PFSK-1 (cell line): Measurements from ENCODE around the gene DPP8.

ENCODE experiments used
- FOXP2 ChIP-seq: optimal IDR thresholded peaks from 2 replicates; pipeline ENCODE3; 2011; ENCODE audit warnings: borderline replicate concordance, control low read depth, inconsistent platforms; ENCODE audit not compliant: insufficient read depth; ENCODE audit errors: extremely low read length, extremely low read depth
- POLR2AphosphoS5 ChIP-seq: IDR thresholded peaks from 2 replicates; pipeline ENCODE4 v1.6.1; 2012; ENCODE audit warnings: low read depth, mild to moderate bottlenecking, control low read depth, low read length, moderate library complexity
- SIN3A ChIP-seq: IDR thresholded peaks from 2 replicates; pipeline ENCODE4 v1.6.1; 2012; ENCODE audit warnings: mild to moderate bottlenecking, low read length, moderate library complexity, borderline replicate concordance; ENCODE audit not compliant: insufficient read depth
- TAF1 ChIP-seq: IDR thresholded peaks from 2 replicates; pipeline ENCODE4 v1.6.1; 2012; ENCODE audit warnings: low read length, control low read depth, borderline replicate concordance; ENCODE audit not compliant: insufficient read depth
- TF ChIP-seq, protein P1 (sequence below), 2 experiments: IDR thresholded peaks; 2 replicates each; pipeline versions ENCODE4 v1.6.1 to v1.8.0; 2011 to 2012; ENCODE audit warnings: low read depth in 2 of 2, low read length in 2 of 2, control low read depth in 1 of 2, inconsistent platforms in 1 of 2, mild to moderate bottlenecking in 1 of 2, moderate library complexity in 1 of 2; ENCODE audit not compliant: insufficient read depth in 1 of 2

The DPP8 gene

DNA sequence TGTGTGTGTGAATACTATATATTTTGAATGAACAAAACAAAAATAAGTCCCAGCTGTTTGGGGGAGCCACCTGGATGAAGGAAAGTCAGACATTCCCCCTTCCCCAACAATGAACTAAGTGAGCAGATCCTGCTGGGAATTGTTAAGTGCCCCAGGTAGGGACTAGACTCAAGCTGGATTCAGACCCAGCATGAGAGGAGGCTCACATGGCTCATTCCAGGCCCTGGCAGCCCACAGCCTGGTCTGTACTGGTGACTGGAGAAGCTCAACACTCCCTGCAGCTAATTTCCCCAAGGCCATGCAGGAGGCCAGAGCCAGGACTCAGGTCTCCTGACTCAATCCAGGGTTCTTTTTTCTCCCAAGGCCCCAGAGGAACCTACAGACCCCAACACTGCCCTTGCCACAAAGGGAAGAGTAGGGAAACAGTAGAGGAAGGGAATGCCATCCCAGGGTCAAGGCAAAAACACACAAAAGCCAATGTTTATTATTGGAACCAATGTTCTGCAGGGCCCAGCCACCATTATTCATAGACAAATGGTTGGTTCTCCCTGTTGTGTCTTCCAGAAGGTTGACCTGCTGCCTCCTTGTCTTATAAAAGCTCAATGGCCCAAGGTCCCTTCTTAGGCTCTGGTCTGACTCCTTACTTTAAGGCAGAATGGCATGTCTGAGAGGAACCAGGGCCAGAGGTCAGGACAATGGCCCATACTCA is 104.3 kb downstream of the DPP8 start:
- TF ChIP-seq POLR2AphosphoS5 (no peak), SIN3A (no peak)

DNA sequence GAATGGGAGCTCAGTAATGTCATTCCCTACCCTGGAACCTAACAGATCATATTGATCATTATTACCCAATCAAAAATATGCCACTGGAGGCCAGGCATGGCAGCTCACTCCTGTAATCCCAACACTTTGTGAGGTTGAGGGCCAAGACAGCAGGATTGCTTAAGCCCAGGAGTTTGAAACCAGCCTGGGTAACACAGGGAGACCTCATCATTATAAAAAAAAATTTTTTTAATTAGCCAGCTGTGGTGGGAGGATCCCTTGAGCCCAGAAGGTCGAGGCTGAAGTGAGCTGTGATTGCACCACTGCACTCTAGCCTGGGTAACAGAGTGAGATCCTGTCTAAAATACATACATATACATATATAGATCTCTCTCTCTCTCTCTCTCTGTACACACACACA is 104.9 kb downstream of the DPP8 start:
- TF ChIP-seq FOXP2 (no peak), SIN3A (no peak), TAF1 (no peak), POLR2AphosphoS5 (no peak)
- TF ChIP-seq, protein P1, sequence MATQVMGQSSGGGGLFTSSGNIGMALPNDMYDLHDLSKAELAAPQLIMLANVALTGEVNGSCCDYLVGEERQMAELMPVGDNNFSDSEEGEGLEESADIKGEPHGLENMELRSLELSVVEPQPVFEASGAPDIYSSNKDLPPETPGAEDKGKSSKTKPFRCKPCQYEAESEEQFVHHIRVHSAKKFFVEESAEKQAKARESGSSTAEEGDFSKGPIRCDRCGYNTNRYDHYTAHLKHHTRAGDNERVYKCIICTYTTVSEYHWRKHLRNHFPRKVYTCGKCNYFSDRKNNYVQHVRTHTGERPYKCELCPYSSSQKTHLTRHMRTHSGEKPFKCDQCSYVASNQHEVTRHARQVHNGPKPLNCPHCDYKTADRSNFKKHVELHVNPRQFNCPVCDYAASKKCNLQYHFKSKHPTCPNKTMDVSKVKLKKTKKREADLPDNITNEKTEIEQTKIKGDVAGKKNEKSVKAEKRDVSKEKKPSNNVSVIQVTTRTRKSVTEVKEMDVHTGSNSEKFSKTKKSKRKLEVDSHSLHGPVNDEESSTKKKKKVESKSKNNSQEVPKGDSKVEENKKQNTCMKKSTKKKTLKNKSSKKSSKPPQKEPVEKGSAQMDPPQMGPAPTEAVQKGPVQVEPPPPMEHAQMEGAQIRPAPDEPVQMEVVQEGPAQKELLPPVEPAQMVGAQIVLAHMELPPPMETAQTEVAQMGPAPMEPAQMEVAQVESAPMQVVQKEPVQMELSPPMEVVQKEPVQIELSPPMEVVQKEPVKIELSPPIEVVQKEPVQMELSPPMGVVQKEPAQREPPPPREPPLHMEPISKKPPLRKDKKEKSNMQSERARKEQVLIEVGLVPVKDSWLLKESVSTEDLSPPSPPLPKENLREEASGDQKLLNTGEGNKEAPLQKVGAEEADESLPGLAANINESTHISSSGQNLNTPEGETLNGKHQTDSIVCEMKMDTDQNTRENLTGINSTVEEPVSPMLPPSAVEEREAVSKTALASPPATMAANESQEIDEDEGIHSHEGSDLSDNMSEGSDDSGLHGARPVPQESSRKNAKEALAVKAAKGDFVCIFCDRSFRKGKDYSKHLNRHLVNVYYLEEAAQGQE (IDR thresholded peaks at IDR 0.05; ENCODE audit: insufficient read depth in 1 of 2, low read depth in 2 of 2, low read length in 2 of 2): no peak

DNA sequence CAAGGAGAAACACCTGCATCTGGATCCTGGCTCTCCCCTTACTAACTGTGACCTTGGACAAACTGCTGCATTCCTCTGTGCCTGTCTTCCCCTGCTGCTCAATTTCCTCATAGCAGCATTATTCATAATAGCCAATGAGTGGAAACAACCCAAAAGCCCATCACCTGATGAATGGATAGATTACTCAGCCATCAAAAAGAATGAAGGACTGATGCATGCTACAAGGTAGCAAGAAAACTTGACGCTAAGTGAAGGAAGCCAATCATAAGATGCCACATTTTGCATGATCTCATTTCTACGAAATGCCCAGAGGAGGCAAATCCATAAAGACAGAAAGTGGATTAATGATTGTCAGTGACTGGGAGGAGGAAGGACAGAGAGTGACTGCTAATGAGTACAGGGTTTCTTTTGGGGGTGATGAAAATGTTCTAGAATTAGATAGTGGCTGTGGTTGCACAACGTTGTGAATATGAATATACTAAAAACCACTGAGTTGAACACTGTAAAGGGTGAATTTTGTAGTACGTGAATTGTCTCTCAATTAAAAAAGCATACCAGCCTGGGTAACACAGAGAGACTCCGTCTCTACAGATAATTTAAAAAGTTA is 105.9 kb downstream of the DPP8 start:
- TF ChIP-seq, protein P1 (IDR thresholded peaks at IDR 0.05; ENCODE audit: insufficient read depth in 1 of 2, low read depth in 2 of 2, low read length in 2 of 2): no peak
- no peak for TF ChIP-seq FOXP2
- no peak for TF ChIP-seq POLR2AphosphoS5
- TF ChIP-seq SIN3A: no peak
- TF ChIP-seq TAF1: no peak

DNA sequence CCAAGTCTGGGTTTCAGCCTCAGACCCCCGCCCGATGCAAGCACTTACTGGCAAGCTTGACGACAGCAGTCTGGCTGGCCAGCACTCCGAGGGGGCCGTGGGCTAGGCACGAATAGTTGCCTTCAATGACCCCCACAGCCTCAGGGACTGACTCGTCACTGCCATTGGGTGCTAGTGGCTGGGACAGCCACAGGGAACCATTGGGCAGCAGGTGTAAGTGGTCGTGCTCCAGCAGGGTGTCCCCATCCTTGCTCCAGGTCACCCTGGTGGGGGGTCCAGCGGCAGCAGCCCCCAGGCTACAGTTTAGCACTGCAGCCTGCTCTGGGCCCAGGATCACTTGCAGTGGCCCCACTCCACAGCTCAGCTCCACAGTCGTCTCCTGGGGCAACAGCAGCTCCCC is 106.5 kb downstream of the DPP8 start:
- TF ChIP-seq POLR2AphosphoS5: no peak
- no peak for TF ChIP-seq FOXP2
- TF ChIP-seq, protein P1 (IDR thresholded peaks at IDR 0.05; ENCODE audit: insufficient read depth in 1 of 2, low read depth in 2 of 2, low read length in 2 of 2): no peak
- no peak for TF ChIP-seq TAF1
- TF ChIP-seq SIN3A: no peak

DNA sequence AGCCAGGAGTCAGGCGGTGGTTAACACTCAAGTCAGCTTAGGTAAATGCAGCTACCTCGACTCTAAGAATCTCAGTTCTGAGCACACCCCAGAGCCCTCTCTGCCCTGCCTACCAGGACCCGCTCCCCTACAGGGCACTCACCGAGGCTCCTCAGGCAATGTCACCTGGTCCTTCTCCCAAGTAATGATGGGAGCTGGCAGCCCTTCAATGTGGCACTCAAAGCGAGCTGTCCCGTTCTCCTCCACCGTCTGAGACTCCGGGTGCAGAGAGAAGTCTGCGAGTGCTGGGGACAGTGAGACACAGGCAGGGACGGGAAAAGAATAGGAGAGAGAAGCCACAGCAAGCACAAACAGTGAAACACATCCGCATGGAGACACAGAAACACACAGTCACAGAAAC is 107.5 kb downstream of the DPP8 start:
- TF ChIP-seq TAF1: no peak
- TF ChIP-seq, protein P1 (IDR thresholded peaks at IDR 0.05; ENCODE audit: insufficient read depth in 1 of 2, low read depth in 2 of 2, low read length in 2 of 2): no peak
